ENCODE results near the gene FNBP1. TPM values are rescaled to one million over a fixed set of nuclear protein-coding genes. Genes with fewer than 3 reads are reported as not detected.

The FNBP1 gene
- total and polyA plus RNA-seq, 2 donors (not counting 1 experiment from before 2014, with no cell fraction given) = 20.8 to 44.3 TPM

GRCh38 chr9:129945314-129945713 is 97.7 kb downstream of the FNBP1 start:
- H3K4me3 ChIP-seq (replicated peaks in 1 of 4; ENCODE audit: control extremely low read depth in 1 of 4, insufficient read depth in 1 of 4, low read depth in 3 of 4, low read length in 4 of 4) = no peak overlapping the region
- no peak for DNase-seq (ENCODE audit: low read depth in 2 of 2)
- no peaks in the 10 kb centered on the region for H3K4me1 ChIP-seq (ENCODE audit: control insufficient read depth, extremely low read depth, insufficient read depth, low read length)
- H3K9me3 ChIP-seq (ENCODE audit: control insufficient read depth, insufficient read depth, low read depth, low read length) = no peaks in the 10 kb centered on the region
- no peaks in the 10 kb centered on the region for H4K20me1 ChIP-seq (ENCODE audit: control insufficient read depth, extremely low read depth, insufficient read depth, low read length)
- no peak for TF ChIP-seq EZH2 (IDR thresholded peaks at IDR 0.05; ENCODE audit: low read length, missing control alignments)
- no peak for TF ChIP-seq CTCF (conservative IDR thresholded peaks at IDR 0.05 in 1 of 2, IDR thresholded peaks at IDR 0.05 in 1 of 2; ENCODE audit: low read depth in 1 of 2, low read length in 2 of 2)
- no peaks in the 10 kb centered on the region for H3K27me3 ChIP-seq (ENCODE audit: control insufficient read depth, insufficient read depth, low read length)
- no peak overlapping the region for H3K9ac ChIP-seq (ENCODE audit: insufficient read depth, low read length)
- no peaks in the 10 kb centered on the region for H3K36me3 ChIP-seq (ENCODE audit: control insufficient read depth, insufficient read depth, low read length)
- H3K4me2 ChIP-seq (ENCODE audit: extremely low read depth, insufficient read depth, low read length) = no peak overlapping the region
- H2AFZ ChIP-seq (ENCODE audit: low read length) = no peak overlapping the region
- no peaks in the 10 kb centered on the region for H3K79me2 ChIP-seq (ENCODE audit: control insufficient read depth, insufficient read depth, low read length)
- no peak overlapping the region for H3K27ac ChIP-seq (ENCODE audit: insufficient read depth, low read length)

- Histone ChIP-seq H3K9ac (ENCODE audit: insufficient read depth, low read length) (no peak overlapping the region), H3K27me3 (ENCODE audit: control insufficient read depth, insufficient read depth, low read length) (no peaks in the 10 kb centered on the region), H4K20me1 (ENCODE audit: control insufficient read depth, extremely low read depth, insufficient read depth, low read length) (no peaks in the 10 kb centered on the region), H3K27ac (ENCODE audit: insufficient read depth, low read length) (no peak overlapping the region), H3K9me3 (ENCODE audit: control insufficient read depth, insufficient read depth, low read depth, low read length) (no peaks in the 10 kb centered on the region), H3K36me3 (ENCODE audit: control insufficient read depth, insufficient read depth, low read length) (no peaks in the 10 kb centered on the region), H3K4me3 (replicated peaks in 1 of 4; ENCODE audit: control extremely low read depth in 1 of 4, insufficient read depth in 1 of 4, low read depth in 3 of 4, low read length in 4 of 4) (no peak overlapping the region), H2AFZ (ENCODE audit: low read length) (no peak overlapping the region), H3K4me2 (ENCODE audit: extremely low read depth, insufficient read depth, low read length) (no peak overlapping the region), H3K79me2 (ENCODE audit: control insufficient read depth, insufficient read depth, low read length) (no peaks in the 10 kb centered on the region), H3K4me1 (ENCODE audit: control insufficient read depth, extremely low read depth, insufficient read depth, low read length) (no peaks in the 10 kb centered on the region)
- no peak for DNase-seq (ENCODE audit: low read depth in 2 of 2)
- TF ChIP-seq EZH2 (IDR thresholded peaks at IDR 0.05; ENCODE audit: low read length, missing control alignments) = no peak
- TF ChIP-seq CTCF (conservative IDR thresholded peaks at IDR 0.05 in 1 of 2, IDR thresholded peaks at IDR 0.05 in 1 of 2; ENCODE audit: low read depth in 1 of 2, low read length in 2 of 2) = no peak
Measured at GRCh38 chr9:129944506-129945116, 98.4 kb downstream of the FNBP1 start.

- Histone ChIP-seq H3K4me1 (ENCODE audit: control insufficient read depth, extremely low read depth, insufficient read depth, low read length) (peaks cover 3% of the 10 kb centered on the region), H3K36me3 (ENCODE audit: control insufficient read depth, insufficient read depth, low read length) (no peaks in the 10 kb centered on the region), H3K4me3 (replicated peaks in 1 of 4; ENCODE audit: control extremely low read depth in 1 of 4, insufficient read depth in 1 of 4, low read depth in 3 of 4, low read length in 4 of 4) (no peak overlapping the region), H3K27me3 (ENCODE audit: control insufficient read depth, insufficient read depth, low read length) (no peaks in the 10 kb centered on the region), H3K9me3 (ENCODE audit: control insufficient read depth, insufficient read depth, low read depth, low read length) (no peaks in the 10 kb centered on the region), H4K20me1 (ENCODE audit: control insufficient read depth, extremely low read depth, insufficient read depth, low read length) (no peaks in the 10 kb centered on the region), H2AFZ (ENCODE audit: low read length) (no peak overlapping the region), H3K79me2 (ENCODE audit: control insufficient read depth, insufficient read depth, low read length) (no peaks in the 10 kb centered on the region), H3K27ac (ENCODE audit: insufficient read depth, low read length) (no peak overlapping the region), H3K4me2 (ENCODE audit: extremely low read depth, insufficient read depth, low read length) (no peak overlapping the region), H3K9ac (ENCODE audit: insufficient read depth, low read length) (no peak overlapping the region)
- TF ChIP-seq CTCF (conservative IDR thresholded peaks at IDR 0.05 in 1 of 2, IDR thresholded peaks at IDR 0.05 in 1 of 2; ENCODE audit: low read depth in 1 of 2, low read length in 2 of 2) (no peak), EZH2 (IDR thresholded peaks at IDR 0.05; ENCODE audit: low read length, missing control alignments) (no peak)
- DNase-seq (ENCODE audit: low read depth in 2 of 2) = peak in 1 of 2 donors; percentile 36
Measured at GRCh38 chr9:129939431-129939830, 103.6 kb downstream of the FNBP1 start.

Measured in fibroblast of lung (primary cell).